Measurements from ENCODE around the gene B3GAT2.

Gene B3GAT2

GRCh38 chr6:70860045-70860444 is 96.8 kb downstream of the B3GAT2 start:
- H3K36me3 ChIP-seq (ENCODE audit: control insufficient read depth in 1 of 2, insufficient read depth in 2 of 2, low read length in 2 of 2) = peaks cover 13 to 26% of the 10 kb centered on the region in 2 donors

GRCh38 chr6:70857387-70858077 is 99.3 kb downstream of the B3GAT2 start:
- Histone ChIP-seq H3K36me3 (ENCODE audit: control insufficient read depth in 1 of 2, insufficient read depth in 2 of 2, low read length in 2 of 2) (peaks cover 13 to 30% of the 10 kb centered on the region in 2 donors), H3K4me1 (ENCODE audit: control insufficient read depth in 1 of 2, insufficient read depth in 2 of 2, low read length in 2 of 2) (no peaks in the 10 kb centered on the region), H3K9me3 (ENCODE audit: control insufficient read depth in 1 of 2, low read length in 2 of 2) (no peaks in the 10 kb centered on the region), H3K4me3 (ENCODE audit: low read depth in 1 of 2, low read length in 2 of 2) (no peak overlapping the region), H3K27me3 (ENCODE audit: low read depth, low read length) (no peaks in the 10 kb centered on the region), H3K27ac (ENCODE audit: low read length) (no peak overlapping the region)

More at GRCh38 chr6:70860045-70860444, 96.8 kb downstream of the B3GAT2 start:
- no peaks in the 10 kb centered on the region for H3K9me3 ChIP-seq (ENCODE audit: control insufficient read depth in 1 of 2, low read length in 2 of 2)
- H3K4me3 ChIP-seq (ENCODE audit: low read depth in 1 of 2, low read length in 2 of 2) = no peak overlapping the region
- no peaks in the 10 kb centered on the region for H3K27me3 ChIP-seq (ENCODE audit: low read depth, low read length)
- H3K4me1 ChIP-seq (ENCODE audit: control insufficient read depth in 1 of 2, insufficient read depth in 2 of 2, low read length in 2 of 2) = no peaks in the 10 kb centered on the region
- H3K27ac ChIP-seq (ENCODE audit: low read length) = no peak overlapping the region

- Histone ChIP-seq H3K4me1 (ENCODE audit: control insufficient read depth in 1 of 2, insufficient read depth in 2 of 2, low read length in 2 of 2) (no peaks in the 10 kb centered on the region), H3K36me3 (ENCODE audit: control insufficient read depth in 1 of 2, insufficient read depth in 2 of 2, low read length in 2 of 2) (peaks cover 0 to 12% of the 10 kb centered on the region in 2 donors)
Measured at GRCh38 chr6:70852667-70853246, 104.1 kb downstream of the B3GAT2 start.

DNA sequence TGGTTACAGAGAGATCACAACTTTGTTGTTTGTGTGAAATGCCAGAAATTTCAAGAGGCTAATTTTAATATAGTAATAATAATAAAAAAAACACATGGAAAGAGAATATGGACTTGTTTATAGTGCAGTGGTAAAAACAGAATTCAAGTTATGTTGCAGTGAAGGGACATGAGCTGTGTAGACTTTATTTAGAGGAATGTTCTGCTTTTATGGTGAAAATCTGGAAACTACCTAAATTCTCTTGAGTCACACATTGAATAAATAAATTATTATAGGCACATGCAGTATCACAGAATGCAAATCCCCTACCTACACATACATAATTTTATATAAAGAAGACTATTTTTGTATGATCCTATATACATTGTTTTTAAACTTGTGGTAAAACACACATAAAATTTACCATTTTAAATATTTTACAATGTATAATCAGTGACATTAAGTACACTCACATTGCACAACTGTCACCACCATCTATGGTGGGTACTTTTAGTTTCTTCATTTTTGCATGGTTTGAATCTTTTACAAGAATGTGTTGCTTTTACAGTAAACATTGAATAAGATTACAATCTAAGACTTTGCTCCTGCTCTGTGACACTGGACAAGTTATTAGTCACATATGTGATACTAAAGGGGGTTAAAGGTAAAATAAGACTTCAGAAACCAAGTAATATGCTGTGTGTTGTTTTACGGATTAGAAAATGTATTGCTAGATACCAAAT is 107.4 kb downstream of the B3GAT2 start:
- Histone ChIP-seq H3K4me3 (ENCODE audit: low read depth in 1 of 2, low read length in 2 of 2) (no peak overlapping the region), H3K27ac (ENCODE audit: low read length) (no peak overlapping the region), H3K27me3 (ENCODE audit: low read depth, low read length) (no peaks in the 10 kb centered on the region), H3K36me3 (ENCODE audit: control insufficient read depth in 1 of 2, insufficient read depth in 2 of 2, low read length in 2 of 2) (peaks cover 4 to 8% of the 10 kb centered on the region in 2 donors), H3K4me1 (ENCODE audit: control insufficient read depth in 1 of 2, insufficient read depth in 2 of 2, low read length in 2 of 2) (no peaks in the 10 kb centered on the region), H3K9me3 (ENCODE audit: control insufficient read depth in 1 of 2, low read length in 2 of 2) (no peaks in the 10 kb centered on the region)

More at GRCh38 chr6:70852667-70853246, 104.1 kb downstream of the B3GAT2 start:
- Histone ChIP-seq H3K9me3 (ENCODE audit: control insufficient read depth in 1 of 2, low read length in 2 of 2) (no peaks in the 10 kb centered on the region), H3K27ac (ENCODE audit: low read length) (no peak overlapping the region), H3K27me3 (ENCODE audit: low read depth, low read length) (no peaks in the 10 kb centered on the region), H3K4me3 (ENCODE audit: low read depth in 1 of 2, low read length in 2 of 2) (no peak overlapping the region)

DNA sequence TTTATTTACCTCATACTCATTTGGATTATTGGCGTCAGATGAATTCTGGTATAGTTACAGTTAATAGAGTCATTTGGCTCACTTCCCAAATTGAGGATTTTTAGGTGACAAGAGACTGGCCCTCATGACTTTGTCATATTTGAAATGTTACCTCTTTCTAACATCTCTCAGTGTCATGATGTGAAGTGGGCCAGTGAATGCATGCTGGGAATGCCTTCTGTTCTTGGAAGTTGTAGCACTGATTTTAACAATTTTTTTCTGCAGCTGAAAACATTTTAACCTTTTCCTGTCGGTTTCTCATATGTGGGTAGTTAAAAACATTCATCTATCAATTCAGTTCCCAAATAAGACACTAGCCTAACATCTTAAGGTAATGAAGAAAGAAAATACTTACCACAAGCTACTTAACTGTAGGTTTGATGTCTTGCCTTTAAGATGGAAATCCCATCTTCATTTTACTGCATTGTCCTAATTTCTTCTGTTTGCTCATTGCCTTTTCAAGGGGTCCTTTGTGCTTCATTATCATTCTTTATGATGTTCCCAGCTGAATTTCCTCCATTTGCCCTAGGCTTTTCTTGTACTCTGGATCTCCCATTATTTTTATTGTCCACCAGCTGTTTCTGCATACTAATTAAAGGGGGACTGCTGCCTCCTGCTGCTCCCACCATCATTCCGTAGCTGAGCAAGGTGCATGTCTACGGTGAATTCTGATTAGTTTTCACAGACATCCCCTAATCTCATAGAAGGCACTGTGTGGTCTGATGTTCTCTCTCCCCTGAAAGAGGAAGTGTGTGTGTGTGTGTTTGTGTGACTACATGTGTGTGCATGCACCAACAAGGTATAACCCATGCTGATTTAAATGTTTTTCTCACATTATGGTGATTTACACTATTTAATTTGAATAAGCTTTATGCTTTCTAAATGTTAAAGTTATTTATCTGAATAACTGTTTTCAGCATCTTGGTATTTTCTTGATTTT is 109.5 kb downstream of the B3GAT2 start:
- no peaks in the 10 kb centered on the region for H3K27me3 ChIP-seq (ENCODE audit: low read depth, low read length)
- no peak overlapping the region for H3K4me3 ChIP-seq (ENCODE audit: low read depth in 1 of 2, low read length in 2 of 2)
- peaks cover 0 to 8% of the 10 kb centered on the region in 2 donors for H3K36me3 ChIP-seq (ENCODE audit: control insufficient read depth in 1 of 2, insufficient read depth in 2 of 2, low read length in 2 of 2)
- H3K9me3 ChIP-seq (ENCODE audit: control insufficient read depth in 1 of 2, low read length in 2 of 2) = no peaks in the 10 kb centered on the region
- no peaks in the 10 kb centered on the region for H3K4me1 ChIP-seq (ENCODE audit: control insufficient read depth in 1 of 2, insufficient read depth in 2 of 2, low read length in 2 of 2)
- H3K27ac ChIP-seq (ENCODE audit: low read length) = no peak overlapping the region

GRCh38 chr6:70846207-70846835 is 110.5 kb downstream of the B3GAT2 start:
- H3K27ac ChIP-seq (ENCODE audit: low read length) = no peak overlapping the region
- H3K36me3 ChIP-seq (ENCODE audit: control insufficient read depth in 1 of 2, insufficient read depth in 2 of 2, low read length in 2 of 2) = peaks cover 0 to 8% of the 10 kb centered on the region in 2 donors
- H3K4me1 ChIP-seq (ENCODE audit: control insufficient read depth in 1 of 2, insufficient read depth in 2 of 2, low read length in 2 of 2) = no peaks in the 10 kb centered on the region
- H3K9me3 ChIP-seq (ENCODE audit: control insufficient read depth in 1 of 2, low read length in 2 of 2) = no peaks in the 10 kb centered on the region
- no peaks in the 10 kb centered on the region for H3K27me3 ChIP-seq (ENCODE audit: low read depth, low read length)
- no peak overlapping the region for H3K4me3 ChIP-seq (ENCODE audit: low read depth in 1 of 2, low read length in 2 of 2)

DNA sequence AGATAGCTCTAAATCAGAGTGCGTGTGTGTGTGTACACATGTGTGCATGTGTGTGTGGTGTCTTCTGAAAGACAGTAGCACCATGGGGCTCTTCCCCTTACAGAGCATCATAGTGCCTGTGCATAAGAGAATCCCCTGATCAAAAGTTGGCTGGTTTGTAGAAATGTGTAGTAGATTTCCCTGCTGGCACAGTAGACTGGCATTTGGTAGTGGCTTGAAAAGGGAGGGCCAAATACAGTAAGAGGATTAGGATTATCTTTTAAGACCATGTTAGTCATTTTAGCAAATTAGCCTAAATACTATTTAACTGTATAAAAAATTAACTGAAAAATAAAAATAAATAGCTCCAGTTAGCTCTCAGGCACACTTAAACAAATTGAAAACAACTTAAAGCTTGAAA is 112.6 kb downstream of the B3GAT2 start:
- H3K27me3 ChIP-seq (ENCODE audit: low read depth, low read length) = no peaks in the 10 kb centered on the region
- H3K36me3 ChIP-seq (ENCODE audit: control insufficient read depth in 1 of 2, insufficient read depth in 2 of 2, low read length in 2 of 2) = peaks cover 0 to 8% of the 10 kb centered on the region in 2 donors
- H3K4me3 ChIP-seq (ENCODE audit: low read depth in 1 of 2, low read length in 2 of 2) = no peak overlapping the region
- H3K9me3 ChIP-seq (ENCODE audit: control insufficient read depth in 1 of 2, low read length in 2 of 2) = no peaks in the 10 kb centered on the region
- no peaks in the 10 kb centered on the region for H3K4me1 ChIP-seq (ENCODE audit: control insufficient read depth in 1 of 2, insufficient read depth in 2 of 2, low read length in 2 of 2)
- H3K27ac ChIP-seq (ENCODE audit: low read length) = no peak overlapping the region

DNA sequence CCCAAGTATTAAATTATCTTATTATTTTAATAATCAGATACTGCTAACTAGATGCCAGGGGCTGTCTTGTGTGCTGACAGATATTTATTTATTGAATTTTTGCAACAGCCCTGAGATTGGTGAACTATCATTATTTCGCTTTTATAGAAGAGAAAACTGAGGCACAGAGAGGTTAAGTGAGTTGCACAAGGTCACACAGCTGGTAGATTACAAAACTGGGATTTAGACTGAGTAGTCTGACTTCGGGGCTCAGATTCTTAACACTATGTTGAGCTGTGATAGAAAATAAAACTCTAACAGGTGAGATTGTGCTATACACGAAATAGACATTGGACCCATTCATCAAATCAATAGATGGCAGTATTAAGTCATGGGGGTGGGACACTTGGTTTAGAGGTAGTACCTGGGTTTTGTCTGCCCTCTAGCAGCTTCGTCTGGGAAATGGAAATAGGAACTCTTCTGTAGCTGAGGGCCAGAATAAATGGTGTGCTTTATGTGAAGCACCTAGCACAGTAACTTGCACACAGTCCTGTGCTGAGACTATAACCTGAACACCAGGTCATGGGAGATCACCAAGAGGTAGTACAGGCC is 113.4 kb downstream of the B3GAT2 start:
- H3K27ac ChIP-seq (ENCODE audit: low read length) = no peak overlapping the region
- no peaks in the 10 kb centered on the region for H3K9me3 ChIP-seq (ENCODE audit: control insufficient read depth in 1 of 2, low read length in 2 of 2)
- H3K36me3 ChIP-seq (ENCODE audit: control insufficient read depth in 1 of 2, insufficient read depth in 2 of 2, low read length in 2 of 2) = peaks cover 0 to 8% of the 10 kb centered on the region in 2 donors
- H3K4me3 ChIP-seq (ENCODE audit: low read depth in 1 of 2, low read length in 2 of 2) = no peak overlapping the region
- no peaks in the 10 kb centered on the region for H3K4me1 ChIP-seq (ENCODE audit: control insufficient read depth in 1 of 2, insufficient read depth in 2 of 2, low read length in 2 of 2)
- no peaks in the 10 kb centered on the region for H3K27me3 ChIP-seq (ENCODE audit: low read depth, low read length)

- Histone ChIP-seq H3K4me1 (ENCODE audit: control insufficient read depth in 1 of 2, insufficient read depth in 2 of 2, low read length in 2 of 2) (no peaks in the 10 kb centered on the region), H3K36me3 (ENCODE audit: control insufficient read depth in 1 of 2, insufficient read depth in 2 of 2, low read length in 2 of 2) (peaks cover 0 to 8% of the 10 kb centered on the region in 2 donors), H3K4me3 (ENCODE audit: low read depth in 1 of 2, low read length in 2 of 2) (no peak overlapping the region), H3K27ac (ENCODE audit: low read length) (no peak overlapping the region), H3K27me3 (ENCODE audit: low read depth, low read length) (no peaks in the 10 kb centered on the region), H3K9me3 (ENCODE audit: control insufficient read depth in 1 of 2, low read length in 2 of 2) (no peaks in the 10 kb centered on the region)
Measured at GRCh38 chr6:70842541-70842940, 114.3 kb downstream of the B3GAT2 start.

GRCh38 chr6:70841112-70841511 is 115.7 kb downstream of the B3GAT2 start:
- Histone ChIP-seq H3K27ac (ENCODE audit: low read length) (no peak overlapping the region), H3K4me1 (ENCODE audit: control insufficient read depth in 1 of 2, insufficient read depth in 2 of 2, low read length in 2 of 2) (no peaks in the 10 kb centered on the region), H3K36me3 (ENCODE audit: control insufficient read depth in 1 of 2, insufficient read depth in 2 of 2, low read length in 2 of 2) (peaks cover 0 to 3% of the 10 kb centered on the region in 2 donors), H3K4me3 (ENCODE audit: low read depth in 1 of 2, low read length in 2 of 2) (no peak overlapping the region), H3K9me3 (ENCODE audit: control insufficient read depth in 1 of 2, low read length in 2 of 2) (no peaks in the 10 kb centered on the region), H3K27me3 (ENCODE audit: low read depth, low read length) (no peaks in the 10 kb centered on the region)

Data from muscle layer of duodenum (tissue), 2 donors.